Large intestine (tissue), 3 donors: ENCODE measurements around the gene TM2D3. TPM values are rescaled to one million over a fixed set of nuclear protein-coding genes. Genes with fewer than 3 reads are reported as not detected.

Experiments used
- DNase-seq, 2 donors: peaks; one replicate each; pipeline versions ENCODE4 v3.0.0 to v3.0.0-alpha.2; 2013
- H3K27ac ChIP-seq: one replicate; pipeline ENCODE4 v1.5.1; 2013; ENCODE audit warnings: low read length
- H3K27me3 ChIP-seq: 2 replicates; pipeline ENCODE4 v1.6.1; 2013; ENCODE audit warnings: low read length; ENCODE audit not compliant: control insufficient read depth, insufficient read depth
- H3K36me3 ChIP-seq: 2 replicates; pipeline ENCODE4 v1.6.1; 2013; ENCODE audit warnings: low read length; ENCODE audit not compliant: control insufficient read depth, insufficient read depth
- H3K4me1 ChIP-seq: one replicate; pipeline ENCODE4 v1.6.1; 2013; ENCODE audit warnings: low read length; ENCODE audit not compliant: control insufficient read depth, insufficient read depth
- H3K4me3 ChIP-seq: one replicate; pipeline ENCODE4 v1.5.1; 2013; ENCODE audit warnings: low read length
- H3K9me3 ChIP-seq: one replicate; pipeline ENCODE4 v1.6.1; 2013; ENCODE audit warnings: mild to moderate bottlenecking, low read depth, low read length, moderate library complexity; ENCODE audit not compliant: control insufficient read depth
- WGBS: methylation state at CpG from one replicate; pipeline ENCODE4 v1.1.5; 2013; ENCODE audit warnings: low lambda C conversion rate; ENCODE audit not compliant: insufficient coverage; 5-methylcytosine and 5-hydroxymethylcytosine counted together
- polyA plus RNA-seq: library from polyadenylated mRNA; unstranded; fragments of 120-200 nt; gene quantifications from one replicate; pipeline ENCODE4 v1.2.1, GENCODE V29; 2013

The TM2D3 gene
- polyA plus RNA-seq, 1 donor = 49.5 TPM

- WGBS = 82% methylated on average over 3 of the region's 3 CpGs
- Histone ChIP-seq H3K9me3 (no peaks in the 10 kb centered on the region), H3K27me3 (no peaks in the 10 kb centered on the region), H3K4me1 (peaks cover 5% of the 10 kb centered on the region), H3K36me3 (peaks cover 25% of the 10 kb centered on the region), H3K4me3 (no peak overlapping the region), H3K27ac (no peak overlapping the region)
- DNase-seq = no peak
These were observed 32.7 kb upstream of the TM2D3 start for GRCh38 chr15:101684877-101685276.

GRCh38 chr15:101684384-101684783 is 32.2 kb upstream of the TM2D3 start:
- no peaks in the 10 kb centered on the region for H3K27me3 ChIP-seq
- H3K9me3 ChIP-seq = no peaks in the 10 kb centered on the region
- no peak overlapping the region for H3K27ac ChIP-seq
- H3K4me3 ChIP-seq = no peak overlapping the region
- peaks cover 20% of the 10 kb centered on the region for H3K36me3 ChIP-seq
- no peak for DNase-seq
- peaks cover 5% of the 10 kb centered on the region for H3K4me1 ChIP-seq
- 75% methylated on average over 1 of the region's 1 CpG for WGBS

GRCh38 chr15:101679806-101680205 is 27.6 kb upstream of the TM2D3 start:
- peak overlapping the region; percentile 91 for H3K27ac ChIP-seq
- DNase-seq = peak; percentile 86 to 90

GRCh38 chr15:101676921-101677329 is 24.7 kb upstream of the TM2D3 start:
- DNase-seq = no peak
- H3K4me1 ChIP-seq = peaks cover 5% of the 10 kb centered on the region
- peaks cover 37% of the 10 kb centered on the region for H3K36me3 ChIP-seq

More at GRCh38 chr15:101679806-101680205, 27.6 kb upstream of the TM2D3 start:
- H3K36me3 ChIP-seq = peaks cover 23% of the 10 kb centered on the region
- no peak overlapping the region for H3K4me3 ChIP-seq
- H3K4me1 ChIP-seq = peaks cover 5% of the 10 kb centered on the region
- no peaks in the 10 kb centered on the region for H3K27me3 ChIP-seq
- no CpG with 5 or more reads among the region's 2 CpGs for WGBS
- no peaks in the 10 kb centered on the region for H3K9me3 ChIP-seq

GRCh38 chr15:101675796-101676582 is 23.8 kb upstream of the TM2D3 start:
- H3K4me3 ChIP-seq = no peak overlapping the region
- no peaks in the 10 kb centered on the region for H3K9me3 ChIP-seq
- H3K27me3 ChIP-seq = no peaks in the 10 kb centered on the region
- no CpG with 5 or more reads among the region's 16 CpGs for WGBS
- H3K27ac ChIP-seq = no peak overlapping the region
- H3K4me1 ChIP-seq = peaks cover 5% of the 10 kb centered on the region
- no peak for DNase-seq
- H3K36me3 ChIP-seq = peaks cover 42% of the 10 kb centered on the region

More at GRCh38 chr15:101676921-101677329, 24.7 kb upstream of the TM2D3 start:
- WGBS = 85% methylated on average over 2 of the region's 4 CpGs
- H3K4me3 ChIP-seq = no peak overlapping the region
- H3K27ac ChIP-seq = no peak overlapping the region
- no peaks in the 10 kb centered on the region for H3K27me3 ChIP-seq
- no peaks in the 10 kb centered on the region for H3K9me3 ChIP-seq

GRCh38 chr15:101675015-101675414 is 22.8 kb upstream of the TM2D3 start:
- Histone ChIP-seq H3K36me3 (peaks cover 47% of the 10 kb centered on the region), H3K9me3 (no peaks in the 10 kb centered on the region), H3K27ac (no peak overlapping the region), H3K4me1 (peaks cover under 1% of the 10 kb centered on the region), H3K4me3 (no peak overlapping the region), H3K27me3 (no peaks in the 10 kb centered on the region)
- WGBS = no CpG with 5 or more reads among the region's 5 CpGs
- DNase-seq = no peak

- Histone ChIP-seq H3K27me3 (no peaks in the 10 kb centered on the region), H3K4me1 (no peaks in the 10 kb centered on the region), H3K9me3 (no peaks in the 10 kb centered on the region), H3K36me3 (peaks cover 58% of the 10 kb centered on the region), H3K27ac (no peak overlapping the region), H3K4me3 (no peak overlapping the region)
- no CpG with 5 or more reads among the region's 9 CpGs for WGBS
- no peak for DNase-seq
These were observed 20.1 kb upstream of the TM2D3 start for GRCh38 chr15:101672298-101672697.

GRCh38 chr15:101669744-101670143 is 17.6 kb upstream of the TM2D3 start:
- Histone ChIP-seq H3K4me1 (no peaks in the 10 kb centered on the region), H3K27ac (no peak overlapping the region), H3K9me3 (no peaks in the 10 kb centered on the region), H3K36me3 (peaks cover 51% of the 10 kb centered on the region), H3K4me3 (no peak overlapping the region), H3K27me3 (no peaks in the 10 kb centered on the region)
- no peak for DNase-seq
- WGBS = 100% methylated on average over 1 of the region's 3 CpGs

- Histone ChIP-seq H3K36me3 (peaks cover 33% of the 10 kb centered on the region), H3K27ac (no peak overlapping the region), H3K9me3 (no peaks in the 10 kb centered on the region), H3K4me1 (no peaks in the 10 kb centered on the region), H3K27me3 (no peaks in the 10 kb centered on the region), H3K4me3 (no peak overlapping the region)
- DNase-seq = no peak
- WGBS = 100% methylated on average over 1 of the region's 1 CpG
These were observed 15.7 kb upstream of the TM2D3 start for GRCh38 chr15:101667881-101668280.

GRCh38 chr15:101664303-101664913 is 12.2 kb upstream of the TM2D3 start:
- WGBS = 79% methylated on average over 2 of the region's 9 CpGs
- H3K27ac ChIP-seq = no peak overlapping the region
- no peaks in the 10 kb centered on the region for H3K4me1 ChIP-seq
- H3K27me3 ChIP-seq = no peaks in the 10 kb centered on the region
- no peak overlapping the region for H3K4me3 ChIP-seq
- no peak for DNase-seq
- H3K9me3 ChIP-seq = no peaks in the 10 kb centered on the region
- peaks cover 27% of the 10 kb centered on the region for H3K36me3 ChIP-seq
